Non-pigmented ciliary epithelial cell (primary cell): Measurements from ENCODE around the gene PUM2.

ENCODE experiments used
- DNase-seq: peaks from one replicate; pipeline ENCODE4 v3.0.0-alpha.2; 2010; ENCODE audit warnings: low read depth

PUM2 gene

DNA sequence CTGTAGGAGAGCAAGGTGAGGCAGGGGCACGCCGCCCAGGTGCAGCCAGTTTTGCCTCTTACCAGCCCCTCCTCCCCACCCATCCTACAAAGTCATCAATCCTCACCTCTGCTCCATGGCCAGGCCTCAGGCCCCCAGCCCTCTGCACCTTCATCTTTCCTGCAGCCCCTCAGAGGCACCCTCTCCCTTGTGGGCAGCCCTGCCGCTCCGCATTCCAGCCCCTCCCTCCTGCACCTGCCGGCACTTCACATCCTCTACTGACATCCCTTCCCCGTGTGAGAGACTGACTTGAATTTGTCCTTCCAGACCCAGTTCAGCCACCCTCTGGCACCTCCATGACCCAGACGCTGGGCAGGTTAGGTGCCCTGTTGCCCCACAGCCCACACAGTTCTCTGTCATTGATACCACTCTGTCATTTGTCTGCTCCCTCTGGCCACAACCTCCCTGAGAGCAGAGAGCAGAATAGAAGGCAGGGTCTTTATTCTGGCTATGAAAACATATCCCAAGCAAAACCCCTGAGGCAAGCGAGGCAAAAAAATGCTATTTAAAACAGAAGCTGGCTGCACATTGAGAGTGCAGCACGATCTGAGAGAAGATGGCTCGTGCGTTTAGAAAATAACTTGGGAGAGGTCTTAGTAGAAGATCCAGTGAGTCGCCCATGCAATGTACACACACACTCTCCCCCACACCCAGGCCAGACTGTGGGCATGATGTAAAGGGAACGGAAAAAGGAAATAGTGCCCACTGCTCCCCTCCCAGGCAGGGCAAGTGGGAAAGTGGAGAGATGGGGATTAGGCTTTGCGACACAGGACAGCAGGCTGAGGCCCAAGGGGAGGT lies 151.6 kb downstream of the PUM2 start:
- DNase-seq, result no peak
